Measurements from ENCODE around the gene ZNF439.

GRCh38 chr19:11887234-11887610 is 38.7 kb downstream of the ZNF439 start:
- TF ChIP-seq, protein P1, sequence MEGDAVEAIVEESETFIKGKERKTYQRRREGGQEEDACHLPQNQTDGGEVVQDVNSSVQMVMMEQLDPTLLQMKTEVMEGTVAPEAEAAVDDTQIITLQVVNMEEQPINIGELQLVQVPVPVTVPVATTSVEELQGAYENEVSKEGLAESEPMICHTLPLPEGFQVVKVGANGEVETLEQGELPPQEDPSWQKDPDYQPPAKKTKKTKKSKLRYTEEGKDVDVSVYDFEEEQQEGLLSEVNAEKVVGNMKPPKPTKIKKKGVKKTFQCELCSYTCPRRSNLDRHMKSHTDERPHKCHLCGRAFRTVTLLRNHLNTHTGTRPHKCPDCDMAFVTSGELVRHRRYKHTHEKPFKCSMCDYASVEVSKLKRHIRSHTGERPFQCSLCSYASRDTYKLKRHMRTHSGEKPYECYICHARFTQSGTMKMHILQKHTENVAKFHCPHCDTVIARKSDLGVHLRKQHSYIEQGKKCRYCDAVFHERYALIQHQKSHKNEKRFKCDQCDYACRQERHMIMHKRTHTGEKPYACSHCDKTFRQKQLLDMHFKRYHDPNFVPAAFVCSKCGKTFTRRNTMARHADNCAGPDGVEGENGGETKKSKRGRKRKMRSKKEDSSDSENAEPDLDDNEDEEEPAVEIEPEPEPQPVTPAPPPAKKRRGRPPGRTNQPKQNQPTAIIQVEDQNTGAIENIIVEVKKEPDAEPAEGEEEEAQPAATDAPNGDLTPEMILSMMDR (conservative IDR thresholded peaks at IDR 0.05; ENCODE audit: low read depth, low read length), result no peak
- TF ChIP-seq EZH2 (IDR thresholded peaks at IDR 0.05; ENCODE audit: low read length, unreplicated experiment), result no peak
